NAMALWA (cell line): ENCODE measurements around the gene KCNK15.

Experiments
- DNase-seq: peaks from one replicate; pipeline ENCODE4 v3.0.0-alpha.2; 2015; ENCODE audit warnings: low spot score

The KCNK15 gene

GRCh38 chr20:44715499-44716308 is 30.0 kb upstream of the KCNK15 start:
- DNase-seq, result no peak

GRCh38 chr20:44716309-44717106 is 29.2 kb upstream of the KCNK15 start:
- no peak for DNase-seq

- DNase-seq, result no peak
Observed at GRCh38 chr20:44717986-44718385, 27.7 kb upstream of the KCNK15 start.

GRCh38 chr20:44719841-44720240 is 25.8 kb upstream of the KCNK15 start:
- no peak for DNase-seq

GRCh38 chr20:44720621-44720996 is 25.1 kb upstream of the KCNK15 start:
- no peak for DNase-seq

- DNase-seq, result no peak
Observed at GRCh38 chr20:44720997-44721784, 24.5 kb upstream of the KCNK15 start.

- DNase-seq, result no peak
Observed at GRCh38 chr20:44721785-44722054, 23.9 kb upstream of the KCNK15 start.

GRCh38 chr20:44722990-44723389 is 22.7 kb upstream of the KCNK15 start:
- no peak for DNase-seq

GRCh38 chr20:44723391-44723790 is 22.3 kb upstream of the KCNK15 start:
- no peak for DNase-seq

- no peak for DNase-seq
Observed at GRCh38 chr20:44723798-44724362, 21.8 kb upstream of the KCNK15 start.

- DNase-seq, result no peak
Observed at GRCh38 chr20:44724423-44725091, 21.1 kb upstream of the KCNK15 start.

- DNase-seq, result no peak
Observed at GRCh38 chr20:44725837-44726236, 19.8 kb upstream of the KCNK15 start.

GRCh38 chr20:44727039-44727438 is 18.6 kb upstream of the KCNK15 start:
- DNase-seq, result no peak

- DNase-seq, result no peak
Observed at GRCh38 chr20:44727651-44728050, 18.0 kb upstream of the KCNK15 start.

- DNase-seq, result no peak
Observed at GRCh38 chr20:44728801-44729443, 16.7 kb upstream of the KCNK15 start.

GRCh38 chr20:44730441-44730840 is 15.2 kb upstream of the KCNK15 start:
- no peak for DNase-seq

GRCh38 chr20:44731657-44732056 is 14.0 kb upstream of the KCNK15 start:
- no peak for DNase-seq

- DNase-seq, result no peak
Observed at GRCh38 chr20:44732327-44732726, 13.3 kb upstream of the KCNK15 start.

- peak; percentile 83 for DNase-seq
Observed at GRCh38 chr20:44733341-44734069, 12.2 kb upstream of the KCNK15 start.

- no peak for DNase-seq
Observed at GRCh38 chr20:44734938-44735337, 10.7 kb upstream of the KCNK15 start.

GRCh38 chr20:44735816-44736169 is 9.9 kb upstream of the KCNK15 start:
- no peak for DNase-seq
